HG02884 (cell line): ENCODE results near the gene NDUFA11.
"Not testable (repeated sequence)": the region's sequence is repeated elsewhere in the genome, so short reads cannot be mapped to it uniquely, and the experiment has no call there.

Source experiments
- ATAC-seq: cut with Tn5 transposase; IDR thresholded peaks from one replicate; pipeline ENCODE4 v1.9.1; 2021; ENCODE audit warnings: mild to moderate bottlenecking, moderate library complexity; ENCODE audit not compliant: unreplicated experiment

NDUFA11 gene

DNA sequence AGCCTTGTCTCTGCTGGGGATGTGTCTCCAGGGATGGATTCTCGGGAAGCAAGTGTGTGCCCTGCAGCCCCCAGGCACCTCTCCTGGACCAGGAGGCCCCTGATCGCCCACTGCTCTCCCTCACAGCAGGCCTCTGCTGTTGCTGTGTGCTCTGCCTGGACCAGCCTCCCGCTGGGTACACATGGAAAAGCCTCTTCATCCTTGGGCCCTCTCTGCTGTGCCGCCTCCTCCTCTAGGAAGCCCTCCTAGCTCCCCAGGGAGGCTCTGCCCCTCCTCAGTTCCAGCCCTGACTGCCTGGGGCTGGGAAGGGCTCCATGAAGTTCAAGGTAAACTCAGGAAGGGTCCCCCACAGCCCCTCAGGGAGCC, 12.0 kb downstream of the NDUFA11 start:
- ATAC-seq: no peak

- ATAC-seq: no peak
These were observed 13.5 kb downstream of the NDUFA11 start for GRCh38 chr19:5890099-5890498.

DNA sequence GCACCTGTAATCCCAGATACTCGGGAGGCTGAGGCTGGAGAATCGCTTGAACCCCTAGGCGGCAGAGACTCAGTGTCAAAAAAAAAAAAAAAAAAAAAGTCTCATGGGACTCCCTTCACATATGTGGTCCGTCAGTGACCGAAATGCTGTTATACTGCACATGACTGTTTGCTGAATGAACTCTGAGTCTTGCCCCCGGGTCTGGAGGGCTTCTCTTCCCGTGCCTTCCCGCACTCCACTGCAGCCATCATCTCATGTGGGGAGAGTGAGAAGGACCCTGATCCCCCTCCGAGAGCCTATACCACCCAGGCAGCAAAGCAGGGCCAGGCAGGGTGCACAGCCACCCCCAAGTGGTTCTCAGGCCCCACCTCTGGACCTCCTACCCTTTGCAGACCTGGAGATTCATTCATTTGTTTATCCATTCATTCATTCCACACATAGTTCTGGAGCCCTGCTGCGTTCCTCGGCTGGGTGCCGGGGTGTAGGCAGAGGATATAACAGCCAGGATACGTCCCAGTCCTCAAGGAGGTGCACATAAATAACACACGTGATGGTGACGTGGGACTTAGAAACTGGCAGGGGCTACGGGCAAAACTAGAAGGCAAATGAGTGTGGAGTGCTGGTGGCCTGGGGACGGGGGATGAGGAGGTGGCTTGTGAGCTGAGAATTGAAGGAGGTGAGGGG, 14.2 kb downstream of the NDUFA11 start:
- no peak for ATAC-seq

DNA sequence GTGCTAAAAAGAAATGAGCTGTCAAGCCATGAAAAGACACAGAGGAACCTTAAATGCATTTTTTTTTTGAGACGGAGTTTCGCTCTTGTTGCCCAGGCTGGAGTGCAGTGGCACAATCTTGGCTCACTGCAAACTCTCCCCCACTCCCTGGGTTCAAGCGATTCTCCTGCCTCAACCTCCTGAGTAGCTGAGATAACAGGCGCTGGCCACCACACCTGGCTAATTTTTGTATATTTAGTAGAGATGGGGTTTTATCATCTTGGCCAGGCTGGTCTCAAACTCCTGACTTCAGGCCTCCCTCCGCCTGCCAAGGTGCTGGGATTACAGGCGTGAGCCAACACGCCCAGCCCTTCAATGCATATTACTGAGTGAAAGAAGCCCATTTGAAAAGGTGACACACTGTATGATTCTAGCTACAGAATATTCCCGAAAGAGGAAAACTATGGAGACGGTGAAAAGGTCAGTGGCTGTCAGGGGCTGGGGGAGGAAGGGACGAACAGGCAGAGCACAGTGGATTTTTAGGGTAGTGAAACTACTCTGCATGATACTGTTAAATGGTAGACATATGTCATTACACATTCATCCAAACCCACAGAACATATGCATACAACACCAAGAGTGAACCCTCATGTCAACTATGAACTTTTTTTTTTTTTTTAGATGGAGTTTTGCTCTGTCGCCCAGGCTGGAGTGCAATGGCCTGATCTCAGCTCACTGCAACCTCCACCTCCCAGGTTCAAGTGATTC, 19.4 kb downstream of the NDUFA11 start:
- ATAC-seq: not testable (repeated sequence)

DNA sequence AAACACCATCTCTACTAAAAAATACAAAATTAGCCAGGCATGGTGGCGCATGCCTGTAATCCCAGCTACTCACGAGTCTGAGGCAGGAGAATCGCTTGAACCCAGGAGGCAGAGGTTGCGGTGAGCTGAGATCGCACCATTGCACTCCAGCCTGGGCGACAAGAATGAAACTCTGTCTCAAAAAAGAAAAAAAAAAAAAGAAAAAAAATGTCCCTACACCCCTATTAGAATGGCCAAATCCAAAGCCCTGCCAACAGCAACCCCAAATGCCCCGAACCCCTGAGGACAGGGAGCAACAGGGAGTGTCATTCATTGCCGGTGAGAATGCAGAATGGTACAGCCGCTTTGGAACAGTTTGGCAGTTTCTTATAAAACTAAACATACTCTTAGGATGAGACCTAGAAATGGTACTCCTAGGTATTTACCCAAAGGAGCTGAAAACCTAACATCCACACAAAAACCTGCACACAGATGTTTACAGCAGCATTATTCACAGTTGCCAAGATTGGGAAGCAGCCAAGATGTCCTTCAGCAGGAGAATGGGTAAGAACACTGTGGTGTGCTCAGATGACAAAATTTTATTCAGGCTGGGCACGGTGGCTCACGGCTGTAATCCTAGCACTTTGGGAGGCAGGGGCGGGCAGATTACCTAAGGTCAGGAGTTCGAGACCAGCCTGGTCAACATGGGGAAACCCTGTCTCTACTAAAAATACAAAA, 20.3 kb downstream of the NDUFA11 start:
- ATAC-seq: not testable (repeated sequence)

DNA sequence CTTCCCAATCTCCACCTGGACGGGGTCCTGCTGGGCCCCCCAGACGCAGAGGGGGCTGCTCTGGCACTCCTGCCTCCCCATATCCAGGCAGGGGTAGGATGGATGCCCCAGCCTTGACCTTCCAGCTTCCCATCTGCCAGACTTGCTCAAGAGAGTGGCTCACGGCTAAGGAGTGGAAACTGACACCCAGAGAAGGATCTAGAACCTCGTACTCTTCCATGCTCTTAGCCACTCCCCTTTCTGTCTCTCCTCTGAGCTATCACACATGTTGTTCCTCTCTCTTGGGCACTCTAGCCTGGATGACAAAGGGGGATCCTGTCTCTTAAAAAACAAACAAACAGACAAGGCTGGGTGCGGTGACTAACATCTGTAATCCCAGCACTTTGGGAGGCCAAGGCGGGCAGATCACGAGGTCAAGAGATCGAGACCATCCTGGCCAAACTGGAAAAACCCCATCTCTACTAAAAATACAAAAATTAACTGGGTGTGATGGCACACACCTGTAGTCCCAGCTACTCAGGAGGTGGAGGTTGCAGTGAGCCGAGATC, 21.1 kb downstream of the NDUFA11 start:
- ATAC-seq: no peak

- no peak for ATAC-seq
These were observed 21.9 kb downstream of the NDUFA11 start for GRCh38 chr19:5881543-5882299.

GRCh38 chr19:5880604-5881078, 22.9 kb downstream of the NDUFA11 start:
- no peak for ATAC-seq

GRCh38 chr19:5880196-5880595, 23.4 kb downstream of the NDUFA11 start:
- ATAC-seq: no peak

DNA sequence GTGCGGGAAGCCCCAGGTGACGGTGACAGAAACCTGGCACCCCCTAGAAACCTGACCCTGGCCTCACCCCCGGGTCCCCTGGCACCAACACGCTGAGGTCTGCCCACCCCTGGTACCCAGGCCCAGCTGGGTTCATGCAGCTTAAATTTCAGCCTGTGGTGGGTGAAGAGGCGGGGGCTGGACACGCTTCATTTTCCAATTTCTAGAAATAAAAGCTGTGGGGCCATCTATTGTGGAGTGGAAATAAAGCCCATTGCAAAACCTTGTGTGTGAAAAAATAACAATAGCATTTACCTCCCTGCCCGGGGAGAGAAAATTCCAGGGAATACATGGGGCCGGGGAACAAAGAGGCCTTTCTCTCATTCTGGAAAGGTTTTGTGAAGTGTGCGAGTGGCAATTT, 25.7 kb downstream of the NDUFA11 start:
- no peak for ATAC-seq

DNA sequence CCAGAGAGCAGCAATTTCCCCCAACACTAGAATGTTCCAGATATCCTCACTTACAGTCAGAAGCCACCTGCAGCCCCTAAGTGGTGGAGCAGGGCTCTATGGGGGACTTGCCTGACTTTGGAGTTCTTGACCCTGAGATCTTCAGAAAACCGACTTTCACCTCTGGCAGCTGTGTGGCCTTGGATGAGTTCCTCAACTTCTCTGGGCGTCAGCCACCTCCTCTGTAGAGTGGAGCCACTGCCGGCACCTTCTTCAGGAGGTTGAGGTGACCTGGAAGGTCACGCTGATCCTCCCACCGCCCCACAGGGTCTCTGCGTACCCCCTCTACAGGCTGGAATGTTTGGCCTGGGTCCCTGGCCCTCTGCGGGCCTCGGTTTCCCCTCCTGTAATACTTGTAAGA, 26.2 kb downstream of the NDUFA11 start:
- no peak for ATAC-seq

DNA sequence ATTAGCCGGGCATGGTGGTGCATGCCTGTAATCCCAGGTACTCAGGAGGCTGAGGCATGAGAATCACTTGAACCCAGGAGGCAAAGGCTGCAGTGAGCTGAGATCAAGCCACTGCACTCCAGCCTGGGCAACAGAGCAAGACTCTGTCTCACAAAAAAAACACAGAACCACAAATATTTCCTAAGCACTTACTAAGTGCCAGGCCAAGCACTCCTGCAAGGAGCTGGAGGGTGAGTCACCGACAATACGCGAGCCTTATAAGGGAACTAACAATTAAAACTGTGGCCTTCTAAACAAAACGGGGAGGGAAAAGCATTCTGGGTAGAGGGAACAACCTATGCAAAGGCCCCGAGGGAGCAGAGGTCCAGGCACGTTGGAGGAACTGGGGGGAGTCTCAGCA, 29.1 kb downstream of the NDUFA11 start:
- ATAC-seq: not testable (repeated sequence)

DNA sequence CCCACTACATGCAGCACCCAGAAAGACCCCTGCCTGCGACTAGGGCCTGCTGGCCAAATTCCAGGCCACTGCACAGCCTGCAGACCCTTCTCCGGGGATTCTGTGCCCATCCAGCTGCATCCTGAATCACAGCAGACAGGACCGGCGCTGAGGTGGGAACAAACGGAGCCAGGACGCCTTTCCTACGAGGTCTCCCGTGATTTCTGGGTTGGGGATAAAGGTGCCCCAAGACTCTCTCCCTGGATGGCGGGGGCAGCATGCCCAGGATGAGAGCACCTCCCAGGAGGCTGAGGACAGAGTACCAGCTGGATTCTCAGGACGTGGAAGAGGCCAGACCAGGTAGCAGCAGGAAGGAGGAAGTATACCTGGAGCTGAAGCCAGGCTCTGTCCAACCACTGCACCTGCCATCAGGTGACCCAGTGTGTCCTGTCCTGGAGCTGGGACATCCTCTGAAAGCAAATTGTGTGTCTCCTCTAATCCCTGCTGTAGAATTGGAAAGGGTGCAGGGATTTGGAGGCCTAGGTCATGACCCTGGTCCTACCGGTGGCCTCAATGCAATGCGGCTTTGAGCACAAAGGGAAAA, 29.9 kb downstream of the NDUFA11 start:
- no peak for ATAC-seq

- no peak for ATAC-seq
These were observed 32.6 kb downstream of the NDUFA11 start for GRCh38 chr19:5870986-5871394.

- ATAC-seq: no peak
These were observed 36.1 kb downstream of the NDUFA11 start for GRCh38 chr19:5867201-5868136.

DNA sequence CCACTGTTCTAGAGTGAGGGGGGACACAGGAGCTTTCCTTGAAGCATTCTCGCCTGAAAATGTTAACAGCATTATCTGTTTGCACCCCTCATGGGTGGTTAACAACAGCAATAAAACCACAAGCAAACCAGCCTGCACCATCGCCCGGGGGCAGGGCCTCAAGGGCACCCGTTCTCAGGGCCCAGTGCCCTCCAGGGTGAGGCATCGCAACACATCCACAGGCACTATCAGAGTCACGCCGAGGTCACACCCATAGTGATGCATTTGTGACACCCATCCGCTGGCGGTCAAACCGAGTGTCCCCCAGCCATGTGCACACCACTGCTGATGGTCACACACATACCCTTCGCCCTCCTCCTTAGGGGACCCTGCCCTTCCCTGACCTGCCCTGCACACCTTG, 37.8 kb downstream of the NDUFA11 start:
- no peak for ATAC-seq

DNA sequence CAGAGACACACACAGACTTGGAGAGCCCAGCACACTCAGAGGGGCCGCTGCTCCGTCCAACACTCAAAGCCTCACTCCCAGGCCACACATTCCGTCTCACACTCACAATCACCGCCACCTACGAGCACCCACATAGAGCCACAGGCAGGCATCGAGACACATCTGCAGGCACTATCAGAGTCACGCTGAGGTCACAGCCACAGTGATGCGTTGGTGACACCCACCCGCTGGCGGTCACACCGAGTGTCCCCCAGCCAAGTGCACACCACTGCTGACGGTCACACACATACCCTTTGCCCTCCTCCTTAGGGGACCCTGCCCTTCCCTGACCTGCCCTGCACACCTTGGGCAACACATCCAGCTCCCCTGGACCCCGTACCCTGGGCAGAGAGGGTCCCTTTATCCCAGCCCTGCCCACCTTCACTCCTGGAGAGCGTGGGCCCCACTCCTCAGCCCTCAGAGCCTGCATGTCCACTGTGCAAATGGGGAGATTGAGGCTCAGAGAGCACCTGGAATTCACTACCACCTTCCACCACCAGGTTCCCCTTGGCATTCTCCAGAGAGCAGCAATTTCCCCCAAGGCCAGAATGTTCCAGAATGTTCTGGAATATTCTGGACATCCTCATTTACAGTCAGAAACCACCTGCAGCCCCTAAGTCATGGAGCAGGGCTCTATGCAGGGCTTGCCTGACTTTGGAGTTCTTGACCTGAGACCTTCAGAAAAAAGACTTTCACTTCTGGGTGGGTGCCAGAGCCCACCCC, 38.7 kb downstream of the NDUFA11 start:
- ATAC-seq: no peak

GRCh38 chr19:5864013-5864720, 39.4 kb downstream of the NDUFA11 start:
- ATAC-seq: no peak
